ENCODE results near the gene SDR42E2.
"Not testable (repeated sequence)": the region's sequence is repeated elsewhere in the genome, so short reads cannot be mapped to it uniquely, and the experiment has no call there.

The SDR42E2 gene

DNA sequence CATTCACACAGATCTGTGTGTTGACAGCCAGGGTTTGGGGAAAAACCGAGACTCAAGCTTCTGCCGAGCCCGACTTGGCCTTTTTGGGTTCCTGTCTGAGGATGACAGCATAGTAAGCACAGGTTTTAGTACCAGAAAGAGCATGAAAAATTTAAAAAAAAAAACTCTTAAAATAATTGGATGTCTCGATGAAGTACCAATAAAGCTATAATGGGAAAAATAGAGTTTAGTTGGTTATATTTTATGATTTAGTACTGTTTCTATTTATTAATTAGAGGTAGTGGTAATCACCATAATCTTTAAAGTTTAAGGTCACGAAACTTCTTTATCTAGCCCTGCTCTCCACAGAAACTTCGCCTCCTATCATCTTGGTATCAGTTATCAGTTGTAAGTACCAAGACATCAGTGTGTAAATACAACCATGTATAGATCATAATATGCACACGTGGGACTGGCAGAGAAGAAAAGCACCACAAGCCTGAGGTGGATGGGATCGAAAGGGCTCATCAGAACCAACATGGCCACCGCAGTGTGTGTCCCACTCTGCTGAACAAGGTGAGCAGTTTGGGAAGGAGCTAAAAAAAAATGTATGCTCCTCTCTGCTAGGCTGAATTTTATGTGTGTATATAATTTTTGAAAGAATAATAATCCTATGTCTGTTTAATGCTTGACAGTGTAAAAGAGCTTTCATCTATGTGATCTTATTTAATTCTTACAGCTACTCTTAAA lies 29.4 kb downstream of the SDR42E2 start:
- no peak for DNase-seq (ENCODE audit: low read depth in 2 of 2)

DNA sequence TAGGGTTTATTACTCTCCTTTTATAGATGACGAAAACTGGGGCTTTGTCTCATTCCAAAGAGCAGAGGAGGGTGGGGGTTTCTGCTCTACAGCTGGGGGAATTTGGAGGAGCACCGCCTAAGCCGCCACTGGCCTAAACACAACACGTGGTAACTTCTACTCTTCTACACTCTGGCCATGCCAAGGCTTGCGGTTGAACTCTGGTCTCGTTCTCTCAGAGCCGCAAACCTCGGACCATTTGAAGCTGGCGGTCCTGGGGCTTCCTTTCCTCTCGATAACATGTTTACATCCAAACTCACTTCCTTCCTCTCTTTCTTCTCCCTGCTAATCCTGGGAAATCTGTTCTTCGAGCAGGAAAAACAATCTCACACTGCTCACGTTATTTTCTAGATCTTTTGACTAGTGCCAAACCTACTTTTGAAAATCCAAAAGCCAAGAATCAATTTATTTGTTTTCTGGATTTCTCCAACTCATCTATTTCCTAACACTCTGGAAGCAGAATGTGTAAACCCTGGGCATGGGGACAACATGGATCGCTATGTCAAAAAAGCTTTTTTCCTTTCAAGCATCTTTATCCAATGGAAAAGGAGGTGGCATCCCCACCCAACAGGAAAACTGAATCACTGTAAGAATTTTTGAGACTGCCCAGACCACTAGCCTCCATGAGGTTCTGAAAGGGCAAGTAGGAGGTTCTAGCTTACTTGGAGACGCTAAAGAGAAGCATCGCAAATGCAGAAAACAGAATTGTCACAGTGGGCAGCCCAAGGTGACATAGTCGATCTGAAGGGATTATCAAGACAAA lies 30.2 kb downstream of the SDR42E2 start:
- peak; percentile 53 for DNase-seq (ENCODE audit: low read depth in 2 of 2)

DNA sequence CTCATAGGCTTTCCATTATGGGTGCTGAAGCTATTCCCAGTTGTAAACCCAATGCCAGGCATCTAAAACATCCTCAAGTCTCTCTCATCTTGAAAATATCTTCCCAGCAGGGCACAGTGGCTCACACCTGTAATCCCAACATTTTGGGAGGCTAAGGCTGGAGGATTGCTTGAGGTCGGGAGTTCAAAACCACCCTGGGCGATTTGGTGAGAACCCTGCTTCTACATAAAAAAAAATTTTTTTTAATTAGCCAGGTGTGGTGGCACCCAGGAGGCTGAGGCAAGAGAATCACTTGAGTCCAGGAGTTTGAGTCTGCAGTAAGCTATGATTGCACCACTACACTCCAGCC lies 30.7 kb downstream of the SDR42E2 start:
- DNase-seq (ENCODE audit: low read depth in 2 of 2), result no peak

DNA sequence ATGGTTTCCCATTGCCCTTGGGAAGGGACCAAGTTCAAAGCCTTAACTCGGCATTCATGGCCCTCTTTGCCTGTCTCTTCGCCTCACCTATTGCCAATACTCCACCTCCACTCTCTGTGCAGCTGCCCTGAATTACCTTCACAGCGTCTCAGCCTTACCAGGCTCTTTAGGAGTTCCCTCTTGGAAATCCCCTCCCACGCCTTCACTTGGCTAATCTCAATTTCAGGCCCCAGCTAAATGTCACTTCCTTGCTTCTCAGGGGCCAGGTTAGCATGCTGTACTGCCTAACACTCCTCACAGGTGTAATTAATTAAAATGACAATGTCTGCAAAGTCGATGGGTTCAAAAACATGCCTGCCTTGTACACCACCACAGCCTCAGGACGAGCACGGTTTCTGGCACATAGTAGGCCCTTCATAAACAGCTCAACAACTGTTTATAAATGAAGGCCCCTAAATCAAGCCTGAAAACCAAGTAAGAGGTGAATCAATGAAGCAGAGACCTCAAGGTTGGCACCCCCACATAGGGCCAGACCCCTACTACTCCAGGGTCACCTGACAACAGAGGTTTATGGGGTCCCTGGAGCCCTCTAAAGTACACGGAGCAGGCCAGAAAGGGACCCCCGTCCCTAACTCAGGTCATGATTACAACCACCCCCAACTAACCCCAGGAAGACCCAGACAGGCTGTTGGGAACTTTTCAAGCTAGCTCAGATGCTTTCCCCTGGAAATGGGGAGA lies 32.6 kb downstream of the SDR42E2 start:
- no peak for DNase-seq (ENCODE audit: low read depth in 2 of 2)

DNA sequence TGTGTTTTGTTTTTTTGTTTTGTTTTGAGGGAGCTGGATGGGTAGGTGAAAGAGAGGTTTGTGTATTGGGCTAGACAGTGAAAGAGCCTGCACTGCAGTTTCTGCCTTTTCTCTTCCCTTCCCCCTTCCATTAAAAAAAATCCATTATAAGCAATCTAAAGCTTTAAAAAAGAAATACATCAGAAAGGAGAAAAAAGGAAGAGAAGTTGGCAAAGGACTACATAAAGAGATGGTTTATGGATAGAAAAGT lies 33.1 kb downstream of the SDR42E2 start:
- DNase-seq (ENCODE audit: low read depth in 2 of 2), result no peak

DNA sequence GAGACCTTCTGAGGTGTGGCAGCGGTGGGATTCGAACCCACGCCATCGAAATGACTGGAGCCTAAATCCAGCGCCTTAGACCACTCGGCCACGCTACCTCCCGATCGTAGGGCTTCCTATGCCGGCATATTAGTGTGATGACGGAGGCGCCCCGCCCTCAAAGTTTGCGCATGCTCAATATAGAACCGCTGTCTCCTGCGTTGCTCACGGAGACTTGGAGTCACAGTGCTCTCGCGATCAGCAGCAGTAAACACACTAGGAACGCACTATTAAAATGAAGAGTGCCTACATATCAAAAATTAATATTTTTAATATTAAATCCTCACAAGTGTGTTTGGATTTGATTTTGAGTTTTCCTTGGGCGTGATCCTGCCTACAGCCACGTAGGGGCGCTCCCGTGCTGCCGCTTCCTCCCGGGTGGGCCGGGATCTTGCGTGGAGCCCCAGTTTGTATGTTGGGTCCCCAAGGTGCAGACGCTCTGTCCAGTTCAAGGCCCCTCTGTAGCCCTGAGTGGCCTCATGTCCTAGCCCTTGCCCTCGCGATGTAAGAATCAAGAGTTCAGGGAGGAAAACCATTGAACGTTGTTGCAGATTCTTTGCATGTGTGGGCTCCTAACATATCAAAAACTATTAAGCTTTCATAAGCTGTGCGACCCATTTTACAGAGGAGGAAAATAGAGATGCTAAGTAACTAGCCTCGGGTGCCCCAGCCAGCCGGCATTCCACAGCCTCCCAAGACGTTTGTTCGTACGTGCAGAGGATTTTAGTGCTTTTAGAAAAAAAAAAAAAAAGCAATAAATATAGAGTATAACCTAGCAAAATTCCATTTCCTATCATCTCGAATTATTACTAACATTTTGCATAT lies 33.6 kb downstream of the SDR42E2 start:
- peak; percentile 85 to 91 for DNase-seq (ENCODE audit: low read depth in 2 of 2)

DNA sequence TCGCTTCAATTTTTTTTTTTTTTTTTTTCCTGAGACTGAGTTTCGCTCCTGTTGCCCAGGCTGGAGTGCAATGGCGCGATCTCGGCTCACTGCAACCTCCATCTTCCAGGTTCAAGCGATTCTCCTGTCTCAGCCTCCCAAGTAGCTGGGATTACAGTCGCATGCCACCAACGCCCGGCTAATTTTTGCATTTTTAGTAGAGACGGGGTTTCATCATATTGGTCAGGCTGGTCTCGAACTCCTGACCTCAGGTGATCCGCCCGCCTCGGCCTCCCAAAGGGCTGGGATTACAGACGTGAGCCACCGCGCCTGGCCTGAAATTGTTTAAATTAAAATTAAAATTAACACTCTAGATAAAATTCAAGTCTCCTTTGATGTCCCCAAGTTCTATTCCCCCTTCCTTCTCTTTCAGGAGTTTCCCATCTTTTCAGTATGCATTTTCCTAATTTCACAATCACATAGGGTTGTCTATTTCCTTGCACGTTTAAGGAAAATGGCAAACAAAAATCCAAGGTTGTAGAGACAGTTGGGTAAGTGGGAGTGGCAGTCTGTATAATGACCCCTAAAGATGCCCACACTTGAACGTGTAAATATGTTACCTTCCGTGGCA lies 34.4 kb downstream of the SDR42E2 start:
- DNase-seq (ENCODE audit: low read depth in 2 of 2), result not testable (repeated sequence)

DNA sequence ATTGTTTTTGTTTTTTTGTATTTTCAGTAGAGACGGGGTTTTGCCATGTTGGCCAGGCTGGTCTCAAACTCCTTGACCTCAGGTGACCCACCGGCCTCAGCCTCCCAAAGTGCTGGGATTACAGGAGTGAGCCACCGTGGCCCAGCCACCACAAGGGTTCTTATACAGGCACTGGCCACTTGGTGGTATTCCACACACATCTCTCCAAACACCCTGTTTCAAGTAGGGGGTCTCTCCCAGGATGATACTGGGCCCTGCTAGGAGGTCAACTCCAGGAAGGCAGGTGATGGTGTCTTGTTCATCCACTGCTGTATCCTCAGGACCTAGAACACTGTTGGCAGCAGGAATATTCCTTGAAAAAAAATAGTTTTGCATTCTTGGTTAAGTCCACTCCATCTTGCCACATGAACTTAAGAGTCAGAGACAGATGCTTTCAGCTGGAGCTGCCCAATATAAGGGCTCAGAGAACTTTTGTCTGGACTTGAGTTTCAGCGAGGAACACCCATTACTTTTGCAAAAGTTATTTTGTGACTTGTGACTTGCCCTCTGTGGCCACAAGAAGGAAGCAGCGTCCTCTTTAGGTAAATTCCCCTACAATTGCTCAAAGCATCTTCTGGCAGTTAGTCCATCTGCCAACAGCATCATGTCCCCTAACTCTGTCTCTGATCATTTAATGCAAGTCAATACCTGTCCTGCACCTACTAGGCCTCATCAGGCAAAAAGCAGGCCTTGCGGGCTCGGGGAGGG lies 36.4 kb downstream of the SDR42E2 start:
- no peak for DNase-seq (ENCODE audit: low read depth in 2 of 2)

DNA sequence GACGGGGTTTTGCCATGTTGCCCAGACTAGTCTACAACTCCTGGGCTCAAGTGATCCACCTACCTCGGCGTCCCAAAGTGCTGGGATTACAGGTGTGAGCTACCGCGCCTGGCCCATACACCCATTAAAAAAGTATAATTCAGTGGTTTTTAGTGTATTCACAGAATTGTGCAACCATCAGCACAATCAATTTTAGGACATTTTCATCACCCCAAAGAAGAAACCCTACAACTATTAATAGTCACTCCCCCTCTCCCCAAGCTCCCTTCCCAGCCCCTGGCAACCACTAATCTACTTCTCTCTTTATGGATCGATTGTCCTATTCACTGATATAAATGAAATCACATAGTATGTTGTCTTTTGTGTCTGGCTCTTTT lies 39.9 kb downstream of the SDR42E2 start:
- DNase-seq (ENCODE audit: low read depth in 2 of 2), result no peak

DNA sequence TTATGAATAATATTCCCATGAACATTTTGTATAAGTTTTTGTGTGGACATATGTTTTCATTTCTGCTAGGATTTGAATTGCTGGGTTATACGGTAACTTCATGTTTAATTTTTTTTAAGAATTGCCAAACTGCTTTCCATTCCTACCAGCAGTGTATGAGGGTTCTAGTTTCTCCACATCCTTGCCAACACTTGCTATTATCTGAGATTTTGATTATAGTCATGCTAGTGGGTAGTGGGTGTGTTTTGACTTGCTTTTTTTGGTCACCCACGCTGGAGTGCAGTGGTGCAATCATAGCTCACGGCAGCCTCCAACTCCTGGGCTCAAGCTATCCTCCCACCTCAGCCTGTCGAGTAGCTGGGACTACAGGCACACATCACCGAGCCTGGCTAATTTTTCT lies 40.8 kb downstream of the SDR42E2 start:
- DNase-seq (ENCODE audit: low read depth in 2 of 2), result no peak

DNA sequence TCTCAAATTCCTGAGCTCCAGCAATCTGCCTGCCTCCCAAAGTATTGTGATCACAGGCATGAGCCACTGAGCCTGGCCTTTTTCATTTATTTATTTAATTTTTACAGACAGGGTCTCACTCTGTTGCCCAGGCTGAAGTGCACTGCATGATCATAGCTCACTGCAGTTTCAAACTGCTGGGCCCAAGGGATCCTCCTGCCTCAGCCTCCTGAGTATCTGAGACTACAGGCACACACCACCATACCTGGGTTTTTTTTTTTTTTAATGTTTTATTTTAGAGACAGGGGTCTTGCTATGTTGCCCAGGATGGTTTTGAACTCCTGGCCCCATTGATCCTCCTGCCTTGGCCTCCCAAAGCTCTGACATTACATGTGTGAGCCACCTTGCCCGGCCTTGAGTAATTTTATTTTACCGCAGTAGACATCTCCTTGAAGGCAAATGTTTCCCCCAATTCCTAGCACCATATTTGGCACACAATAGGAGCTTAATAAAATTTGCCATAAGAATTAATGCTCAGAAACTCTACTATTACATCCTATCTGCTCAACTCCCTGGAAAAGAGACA lies 41.9 kb downstream of the SDR42E2 start:
- no peak for DNase-seq (ENCODE audit: low read depth in 2 of 2)

DNA sequence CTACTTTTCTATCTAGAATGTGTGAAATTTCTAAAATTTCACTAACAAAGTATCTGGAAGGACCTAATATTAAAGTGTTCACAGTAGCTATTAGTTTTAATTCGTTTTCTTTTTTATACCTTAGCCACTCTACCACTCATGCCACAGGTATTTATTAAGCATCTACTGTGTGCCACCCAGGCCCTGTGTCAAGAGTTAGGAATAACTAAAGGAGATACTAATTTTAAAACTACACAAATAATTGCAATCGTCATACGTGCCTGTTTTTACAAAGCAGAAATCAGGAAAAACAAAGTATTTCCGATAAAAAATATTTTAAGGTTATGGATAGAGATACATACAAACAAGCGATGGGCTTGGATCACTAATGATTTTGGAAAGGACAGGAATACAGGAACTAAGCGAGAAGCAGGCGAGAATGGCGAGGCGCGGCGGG lies 43.3 kb downstream of the SDR42E2 start:
- no peak for DNase-seq (ENCODE audit: low read depth in 2 of 2)

DNA sequence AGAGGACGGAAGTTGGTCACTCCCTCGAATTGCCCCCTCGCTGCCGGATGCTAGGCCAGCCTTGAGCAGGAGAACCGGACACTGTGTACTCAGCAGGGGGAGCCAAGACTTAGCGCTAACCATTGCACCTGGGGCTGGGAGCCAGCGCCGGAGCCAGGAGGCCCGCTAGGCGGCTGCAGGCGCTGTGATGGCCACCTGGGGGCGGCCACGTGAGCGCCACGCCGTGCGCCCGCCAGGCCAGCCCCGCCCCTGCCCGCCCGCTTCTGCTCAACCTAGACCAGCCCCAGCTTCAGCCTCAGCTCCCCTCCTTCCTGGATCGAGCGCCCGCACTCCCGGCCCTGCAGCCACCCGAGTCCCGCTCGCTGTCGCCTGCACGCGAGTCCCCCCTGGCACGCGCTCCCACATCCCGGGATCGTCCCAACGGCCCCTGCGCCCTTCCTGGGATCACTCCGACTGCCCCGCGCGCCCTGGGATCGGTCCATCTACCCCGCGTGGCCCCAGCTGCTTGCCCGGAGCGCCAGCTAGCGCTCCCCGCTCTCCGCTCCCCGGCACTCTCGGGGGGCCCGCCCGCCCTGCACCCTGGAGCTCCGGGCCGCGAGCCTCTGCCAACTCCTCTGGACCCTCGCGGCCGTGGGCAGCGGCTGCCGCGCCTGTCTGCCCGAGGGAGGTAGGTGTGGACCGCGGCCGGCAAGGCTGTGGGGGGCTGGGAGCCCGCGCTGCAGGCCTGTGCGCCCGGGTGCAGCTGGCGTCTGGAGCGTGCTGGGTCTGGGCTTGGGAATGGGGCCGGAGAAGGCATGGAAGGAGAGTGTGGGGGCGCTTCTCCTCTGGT lies 43.9 kb downstream of the SDR42E2 start, which contains the start of gene EEF2K:
TSS of gene EEF2K (plus strand) at position 266 of the 829 bp plus-strand sequence. CDS start 19,452 bp downstream, outside the sequence.
- peak; percentile 57 to 69 for DNase-seq (ENCODE audit: low read depth in 2 of 2)

DNA sequence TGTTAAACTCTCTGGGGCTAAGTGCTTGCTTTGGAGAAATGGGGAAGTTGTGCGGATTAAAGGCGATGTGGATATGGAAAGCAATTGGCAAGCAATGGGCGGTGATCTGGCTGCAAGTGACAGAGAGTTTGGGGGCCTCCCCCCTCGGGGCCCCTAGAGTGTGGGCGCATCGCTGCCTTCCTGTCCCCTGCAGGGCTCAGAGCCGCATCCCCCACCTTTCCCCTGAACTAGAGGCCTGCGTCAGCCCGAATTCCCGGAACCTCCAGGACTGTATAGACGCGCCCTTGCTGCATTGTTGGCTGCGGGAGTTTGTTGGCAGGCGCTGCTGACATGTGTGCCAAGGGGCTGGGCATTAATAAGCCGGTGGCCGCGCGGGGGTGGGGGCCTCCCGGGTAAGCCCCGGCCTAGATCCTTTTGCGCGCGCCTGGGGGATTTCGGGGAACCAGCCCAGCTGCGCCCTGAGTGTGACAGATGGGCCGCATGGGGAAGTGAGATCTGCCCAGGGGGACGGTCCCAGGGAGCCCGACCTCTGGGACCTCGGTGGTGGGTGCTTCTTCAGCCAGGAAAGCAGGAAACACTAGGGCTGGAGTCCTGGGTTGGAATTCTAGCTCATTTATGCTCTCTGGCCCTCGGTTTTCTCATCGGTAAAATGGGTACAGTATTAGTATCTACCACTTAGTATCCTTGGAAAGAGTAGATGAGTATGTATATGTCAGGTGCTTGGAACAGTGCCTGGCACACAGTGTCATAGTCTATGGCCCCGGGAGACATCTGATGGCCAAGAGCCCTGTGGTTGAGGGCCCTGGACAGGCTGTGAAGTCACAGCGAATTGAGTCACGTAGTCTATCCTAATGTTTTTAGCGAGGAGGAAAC lies 44.8 kb downstream of the SDR42E2 start:
- DNase-seq (ENCODE audit: low read depth in 2 of 2), result peak; percentile 17 to 24

DNA sequence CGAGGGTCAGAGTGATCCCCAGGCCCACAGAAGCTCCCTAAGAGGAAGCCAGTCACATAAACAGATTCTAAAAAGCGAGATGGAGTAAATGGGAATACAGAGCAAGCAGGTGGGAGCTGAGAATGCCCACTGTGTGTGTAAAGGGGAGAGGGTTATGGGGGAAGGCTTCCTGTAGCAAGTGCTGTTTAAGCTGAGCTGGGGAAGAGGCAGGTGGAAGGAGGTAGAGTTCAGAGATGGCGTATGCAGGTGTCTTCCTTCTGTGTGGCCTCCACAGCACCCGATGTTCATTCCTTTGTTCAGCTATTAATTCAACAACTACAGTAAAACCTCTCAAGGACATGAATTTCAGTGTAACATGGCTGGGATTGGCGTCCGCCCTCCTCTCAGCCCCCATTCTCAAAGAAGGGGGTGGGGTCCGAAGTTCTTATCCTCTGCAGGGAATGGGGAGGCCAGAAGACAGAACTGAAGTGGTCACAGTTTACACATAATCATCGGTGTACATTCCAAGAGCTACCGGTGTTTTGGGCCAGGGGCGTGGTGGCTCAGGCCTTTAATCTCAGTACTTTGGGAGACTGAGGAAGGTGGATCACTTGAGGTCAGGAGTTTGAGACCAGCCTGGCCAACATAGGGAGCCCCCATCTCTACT lies 45.5 kb downstream of the SDR42E2 start:
- no peak for DNase-seq (ENCODE audit: low read depth in 2 of 2)

DNA sequence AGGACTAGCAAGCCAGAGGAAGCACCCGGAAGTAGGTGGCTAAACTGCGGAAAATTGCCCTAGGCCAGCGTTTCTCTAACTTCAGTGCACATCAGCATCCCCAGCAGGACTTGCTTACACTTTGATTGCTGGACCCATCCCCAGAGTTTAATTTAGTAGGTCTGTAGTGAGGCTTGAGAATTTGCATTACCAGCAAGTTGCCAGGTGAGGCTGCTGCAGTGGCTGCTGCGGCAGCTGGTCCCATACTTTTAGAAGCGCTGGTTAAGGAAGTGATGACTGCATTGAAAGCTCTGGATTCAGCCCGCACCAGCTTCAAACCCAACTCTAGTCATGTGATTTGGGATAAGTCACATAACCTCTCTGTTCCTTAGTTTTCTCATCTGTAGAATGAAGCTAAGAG lies 48.0 kb downstream of the SDR42E2 start:
- no peak for DNase-seq (ENCODE audit: low read depth in 2 of 2)

DNA sequence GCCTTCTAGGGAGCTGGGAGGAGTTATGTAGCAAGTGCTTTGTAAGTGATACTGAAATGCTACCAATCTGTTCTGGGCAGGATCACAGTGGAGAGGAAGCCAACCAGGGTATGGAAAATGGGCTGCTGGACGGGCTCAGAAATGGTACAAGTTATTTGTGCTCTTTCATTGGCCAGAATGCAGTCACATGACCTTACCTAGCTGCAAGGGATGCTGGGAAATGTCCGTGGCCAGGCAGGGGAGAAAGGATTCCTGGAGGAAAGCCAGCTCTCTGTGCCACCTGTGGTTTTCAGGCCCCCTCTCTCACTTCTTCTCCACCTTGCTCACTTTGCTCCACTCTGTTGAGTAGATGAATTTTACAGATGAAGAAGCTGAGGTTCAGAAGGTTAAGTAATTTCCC lies 48.5 kb downstream of the SDR42E2 start:
- DNase-seq (ENCODE audit: low read depth in 2 of 2), result no peak

DNA sequence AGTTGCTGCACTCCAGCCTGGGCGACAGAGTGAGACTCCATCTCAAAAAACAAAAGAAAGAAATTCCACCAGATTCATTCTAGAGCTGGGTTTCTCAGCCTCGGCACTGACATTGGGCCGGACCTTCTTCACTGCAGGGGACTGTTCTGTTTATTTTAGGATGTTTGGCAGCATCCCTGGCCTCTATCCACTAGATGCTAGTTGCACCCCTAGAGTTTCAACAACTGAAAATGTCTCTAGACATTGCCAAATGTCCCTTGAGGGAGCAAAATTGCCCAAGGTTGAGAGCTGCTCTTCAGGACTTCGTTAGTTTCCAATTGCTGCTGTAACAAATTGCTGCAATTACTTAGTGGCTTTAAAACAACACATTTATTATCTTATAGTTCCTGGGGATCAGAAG lies 50.9 kb downstream of the SDR42E2 start:
- no peak for DNase-seq (ENCODE audit: low read depth in 2 of 2)
